ENCODE results near the gene WWOX.

DNA sequence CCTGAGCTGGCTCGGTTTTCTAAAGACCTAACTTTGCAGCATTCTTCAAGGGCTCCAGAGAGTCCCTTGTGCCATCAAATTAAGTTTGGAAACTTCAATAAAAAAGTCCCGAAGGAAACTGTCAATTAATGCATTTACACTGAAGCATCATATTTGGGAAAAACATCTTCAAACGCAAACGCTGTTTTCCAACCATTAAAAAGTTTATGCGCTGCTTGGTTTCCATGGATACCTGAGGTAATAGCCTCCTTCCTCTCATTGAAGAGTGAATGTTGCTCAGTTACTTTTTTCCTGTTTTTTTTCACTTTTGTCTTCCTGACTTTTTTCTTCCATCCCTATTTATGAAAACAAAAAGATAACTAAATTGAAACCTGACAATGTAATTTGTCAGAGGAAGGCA lies 1102.0 kb downstream of the WWOX start:
- TF ChIP-seq KAT2B (IDR thresholded peaks at IDR 0.05; ENCODE audit: borderline replicate concordance, low read depth, low read length) (no peak), POLR2A (IDR thresholded peaks at IDR 0.05; ENCODE audit: insufficient read depth in 1 of 2, low read depth in 2 of 2, low read length in 2 of 2) (no peak), MXD4 (CRISPR knock-in tag; IDR thresholded peaks at IDR 0.05) (no peak), FOXM1 (CRISPR knock-in tag; IDR thresholded peaks at IDR 0.05) (no peak)
- TF ChIP-seq, protein P1, sequence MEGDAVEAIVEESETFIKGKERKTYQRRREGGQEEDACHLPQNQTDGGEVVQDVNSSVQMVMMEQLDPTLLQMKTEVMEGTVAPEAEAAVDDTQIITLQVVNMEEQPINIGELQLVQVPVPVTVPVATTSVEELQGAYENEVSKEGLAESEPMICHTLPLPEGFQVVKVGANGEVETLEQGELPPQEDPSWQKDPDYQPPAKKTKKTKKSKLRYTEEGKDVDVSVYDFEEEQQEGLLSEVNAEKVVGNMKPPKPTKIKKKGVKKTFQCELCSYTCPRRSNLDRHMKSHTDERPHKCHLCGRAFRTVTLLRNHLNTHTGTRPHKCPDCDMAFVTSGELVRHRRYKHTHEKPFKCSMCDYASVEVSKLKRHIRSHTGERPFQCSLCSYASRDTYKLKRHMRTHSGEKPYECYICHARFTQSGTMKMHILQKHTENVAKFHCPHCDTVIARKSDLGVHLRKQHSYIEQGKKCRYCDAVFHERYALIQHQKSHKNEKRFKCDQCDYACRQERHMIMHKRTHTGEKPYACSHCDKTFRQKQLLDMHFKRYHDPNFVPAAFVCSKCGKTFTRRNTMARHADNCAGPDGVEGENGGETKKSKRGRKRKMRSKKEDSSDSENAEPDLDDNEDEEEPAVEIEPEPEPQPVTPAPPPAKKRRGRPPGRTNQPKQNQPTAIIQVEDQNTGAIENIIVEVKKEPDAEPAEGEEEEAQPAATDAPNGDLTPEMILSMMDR (CRISPR knock-in tag; IDR thresholded peaks at IDR 0.05): no peak
- TF ChIP-seq, protein P2, sequence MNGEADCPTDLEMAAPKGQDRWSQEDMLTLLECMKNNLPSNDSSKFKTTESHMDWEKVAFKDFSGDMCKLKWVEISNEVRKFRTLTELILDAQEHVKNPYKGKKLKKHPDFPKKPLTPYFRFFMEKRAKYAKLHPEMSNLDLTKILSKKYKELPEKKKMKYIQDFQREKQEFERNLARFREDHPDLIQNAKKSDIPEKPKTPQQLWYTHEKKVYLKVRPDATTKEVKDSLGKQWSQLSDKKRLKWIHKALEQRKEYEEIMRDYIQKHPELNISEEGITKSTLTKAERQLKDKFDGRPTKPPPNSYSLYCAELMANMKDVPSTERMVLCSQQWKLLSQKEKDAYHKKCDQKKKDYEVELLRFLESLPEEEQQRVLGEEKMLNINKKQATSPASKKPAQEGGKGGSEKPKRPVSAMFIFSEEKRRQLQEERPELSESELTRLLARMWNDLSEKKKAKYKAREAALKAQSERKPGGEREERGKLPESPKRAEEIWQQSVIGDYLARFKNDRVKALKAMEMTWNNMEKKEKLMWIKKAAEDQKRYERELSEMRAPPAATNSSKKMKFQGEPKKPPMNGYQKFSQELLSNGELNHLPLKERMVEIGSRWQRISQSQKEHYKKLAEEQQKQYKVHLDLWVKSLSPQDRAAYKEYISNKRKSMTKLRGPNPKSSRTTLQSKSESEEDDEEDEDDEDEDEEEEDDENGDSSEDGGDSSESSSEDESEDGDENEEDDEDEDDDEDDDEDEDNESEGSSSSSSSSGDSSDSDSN (CRISPR knock-in tag; IDR thresholded peaks at IDR 0.05): no peak
- TF ChIP-seq, protein P3, sequence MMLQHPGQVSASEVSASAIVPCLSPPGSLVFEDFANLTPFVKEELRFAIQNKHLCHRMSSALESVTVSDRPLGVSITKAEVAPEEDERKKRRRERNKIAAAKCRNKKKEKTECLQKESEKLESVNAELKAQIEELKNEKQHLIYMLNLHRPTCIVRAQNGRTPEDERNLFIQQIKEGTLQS (CRISPR knock-in tag; IDR thresholded peaks at IDR 0.05): no peak
- TF ChIP-seq, protein P4, sequence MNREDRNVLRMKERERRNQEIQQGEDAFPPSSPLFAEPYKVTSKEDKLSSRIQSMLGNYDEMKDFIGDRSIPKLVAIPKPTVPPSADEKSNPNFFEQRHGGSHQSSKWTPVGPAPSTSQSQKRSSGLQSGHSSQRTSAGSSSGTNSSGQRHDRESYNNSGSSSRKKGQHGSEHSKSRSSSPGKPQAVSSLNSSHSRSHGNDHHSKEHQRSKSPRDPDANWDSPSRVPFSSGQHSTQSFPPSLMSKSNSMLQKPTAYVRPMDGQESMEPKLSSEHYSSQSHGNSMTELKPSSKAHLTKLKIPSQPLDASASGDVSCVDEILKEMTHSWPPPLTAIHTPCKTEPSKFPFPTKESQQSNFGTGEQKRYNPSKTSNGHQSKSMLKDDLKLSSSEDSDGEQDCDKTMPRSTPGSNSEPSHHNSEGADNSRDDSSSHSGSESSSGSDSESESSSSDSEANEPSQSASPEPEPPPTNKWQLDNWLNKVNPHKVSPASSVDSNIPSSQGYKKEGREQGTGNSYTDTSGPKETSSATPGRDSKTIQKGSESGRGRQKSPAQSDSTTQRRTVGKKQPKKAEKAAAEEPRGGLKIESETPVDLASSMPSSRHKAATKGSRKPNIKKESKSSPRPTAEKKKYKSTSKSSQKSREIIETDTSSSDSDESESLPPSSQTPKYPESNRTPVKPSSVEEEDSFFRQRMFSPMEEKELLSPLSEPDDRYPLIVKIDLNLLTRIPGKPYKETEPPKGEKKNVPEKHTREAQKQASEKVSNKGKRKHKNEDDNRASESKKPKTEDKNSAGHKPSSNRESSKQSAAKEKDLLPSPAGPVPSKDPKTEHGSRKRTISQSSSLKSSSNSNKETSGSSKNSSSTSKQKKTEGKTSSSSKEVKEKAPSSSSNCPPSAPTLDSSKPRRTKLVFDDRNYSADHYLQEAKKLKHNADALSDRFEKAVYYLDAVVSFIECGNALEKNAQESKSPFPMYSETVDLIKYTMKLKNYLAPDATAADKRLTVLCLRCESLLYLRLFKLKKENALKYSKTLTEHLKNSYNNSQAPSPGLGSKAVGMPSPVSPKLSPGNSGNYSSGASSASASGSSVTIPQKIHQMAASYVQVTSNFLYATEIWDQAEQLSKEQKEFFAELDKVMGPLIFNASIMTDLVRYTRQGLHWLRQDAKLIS (CRISPR knock-in tag; IDR thresholded peaks at IDR 0.05): no peak
